IMR-90 (cell line): ENCODE measurements around the gene LPO.

ENCODE experiments used
- CEBPB ChIP-seq: IDR thresholded peaks from 2 replicates; pipeline ENCODE4 v1.6.1; 2012; ENCODE audit warnings: low read depth, low read length, improper control_type of control experiment
- CHD1 ChIP-seq: IDR thresholded peaks from 2 replicates; pipeline ENCODE4 v1.6.1; 2012; ENCODE audit warnings: low read depth, low read length, improper control_type of control experiment
- FOS ChIP-seq: fragments of 150-350 bp; IDR thresholded peaks from 2 replicates; pipeline ENCODE4 v1.6.1; 2016; ENCODE audit warnings: low read depth, low read length
- MAFK ChIP-seq: IDR thresholded peaks from 2 replicates; pipeline ENCODE4 v1.6.1; 2012; ENCODE audit warnings: low read depth, low read length, improper control_type of control experiment
- MXI1 ChIP-seq: IDR thresholded peaks from 2 replicates; pipeline ENCODE4 v1.6.1; 2012; ENCODE audit warnings: low read depth, mild to moderate bottlenecking, low read length, moderate library complexity, borderline replicate concordance
- POLR2A ChIP-seq: IDR thresholded peaks from 2 replicates; pipeline ENCODE4 v1.6.1; 2012; ENCODE audit warnings: mild to moderate bottlenecking, low read depth, low read length
- RAD21 ChIP-seq: IDR thresholded peaks from 2 replicates; pipeline ENCODE4 v1.6.1; 2012; ENCODE audit warnings: low read length, improper control_type of control experiment
- RCOR1 ChIP-seq: IDR thresholded peaks from 2 replicates; pipeline ENCODE4 v1.6.1; 2012; ENCODE audit warnings: mild to moderate bottlenecking, low read length, improper control_type of control experiment; ENCODE audit not compliant: insufficient replicate concordance
- RFX5 ChIP-seq: IDR thresholded peaks from 2 replicates; pipeline ENCODE4 v1.8.0; 2012; ENCODE audit warnings: low read depth, mild to moderate bottlenecking, low read length, moderate library complexity
- SMC3 ChIP-seq: fragments of 150-350 bp; IDR thresholded peaks from 2 replicates; pipeline ENCODE4 v1.6.1; 2016; ENCODE audit warnings: low read depth, mild to moderate bottlenecking, antibody characterized with exemption, low read length, moderate library complexity
- TF ChIP-seq, protein P1 (sequence below): conservative IDR thresholded peaks from 2 replicates; pipeline ENCODE4 v1.5.1; 2012; ENCODE audit warnings: mild to moderate bottlenecking, low read depth, low read length, improper control_type of control experiment
- TF ChIP-seq, protein P2 (sequence below): fragments of 150-350 bp; IDR thresholded peaks from 2 replicates; pipeline ENCODE4 v1.6.1; 2017; ENCODE audit warnings: mild to moderate bottlenecking, antibody characterized with exemption, low read length, low read depth
- TF ChIP-seq, protein P3 (sequence below): fragments of 150-350 bp; IDR thresholded peaks from 2 replicates; pipeline ENCODE4 v1.6.1; 2016; ENCODE audit warnings: low read depth, mild to moderate bottlenecking, low read length, moderate library complexity, borderline replicate concordance

DNA sequence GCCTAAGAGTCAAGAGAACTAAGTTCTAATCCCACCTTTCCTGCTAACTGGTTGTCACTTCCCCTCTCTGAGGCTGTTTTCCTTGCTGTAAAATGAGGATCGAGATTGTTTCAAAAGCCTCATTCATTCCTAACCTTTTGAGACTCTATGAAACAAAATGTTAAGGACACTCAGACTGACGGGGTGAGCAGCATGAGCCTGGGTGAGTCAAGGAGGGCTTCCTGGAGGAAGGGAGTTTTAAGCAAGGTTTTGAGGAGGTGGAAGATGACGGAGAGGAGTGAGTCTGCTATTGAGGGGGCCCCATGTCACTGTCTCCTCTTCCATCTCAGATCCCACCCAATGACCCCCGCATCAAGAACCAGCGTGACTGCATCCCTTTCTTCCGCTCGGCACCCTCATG is 41.8 kb upstream of the LPO start:
- TF ChIP-seq, protein P1, sequence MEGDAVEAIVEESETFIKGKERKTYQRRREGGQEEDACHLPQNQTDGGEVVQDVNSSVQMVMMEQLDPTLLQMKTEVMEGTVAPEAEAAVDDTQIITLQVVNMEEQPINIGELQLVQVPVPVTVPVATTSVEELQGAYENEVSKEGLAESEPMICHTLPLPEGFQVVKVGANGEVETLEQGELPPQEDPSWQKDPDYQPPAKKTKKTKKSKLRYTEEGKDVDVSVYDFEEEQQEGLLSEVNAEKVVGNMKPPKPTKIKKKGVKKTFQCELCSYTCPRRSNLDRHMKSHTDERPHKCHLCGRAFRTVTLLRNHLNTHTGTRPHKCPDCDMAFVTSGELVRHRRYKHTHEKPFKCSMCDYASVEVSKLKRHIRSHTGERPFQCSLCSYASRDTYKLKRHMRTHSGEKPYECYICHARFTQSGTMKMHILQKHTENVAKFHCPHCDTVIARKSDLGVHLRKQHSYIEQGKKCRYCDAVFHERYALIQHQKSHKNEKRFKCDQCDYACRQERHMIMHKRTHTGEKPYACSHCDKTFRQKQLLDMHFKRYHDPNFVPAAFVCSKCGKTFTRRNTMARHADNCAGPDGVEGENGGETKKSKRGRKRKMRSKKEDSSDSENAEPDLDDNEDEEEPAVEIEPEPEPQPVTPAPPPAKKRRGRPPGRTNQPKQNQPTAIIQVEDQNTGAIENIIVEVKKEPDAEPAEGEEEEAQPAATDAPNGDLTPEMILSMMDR = no peak
- no peak for TF ChIP-seq MXI1
- TF ChIP-seq SMC3 = no peak
- TF ChIP-seq FOS = no peak
- no peak for TF ChIP-seq POLR2A
- TF ChIP-seq CEBPB = no peak
- no peak for TF ChIP-seq RAD21
- TF ChIP-seq CHD1 = no peak
- TF ChIP-seq, protein P2, sequence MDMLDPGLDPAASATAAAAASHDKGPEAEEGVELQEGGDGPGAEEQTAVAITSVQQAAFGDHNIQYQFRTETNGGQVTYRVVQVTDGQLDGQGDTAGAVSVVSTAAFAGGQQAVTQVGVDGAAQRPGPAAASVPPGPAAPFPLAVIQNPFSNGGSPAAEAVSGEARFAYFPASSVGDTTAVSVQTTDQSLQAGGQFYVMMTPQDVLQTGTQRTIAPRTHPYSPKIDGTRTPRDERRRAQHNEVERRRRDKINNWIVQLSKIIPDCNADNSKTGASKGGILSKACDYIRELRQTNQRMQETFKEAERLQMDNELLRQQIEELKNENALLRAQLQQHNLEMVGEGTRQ = no peak
- TF ChIP-seq, protein P3, sequence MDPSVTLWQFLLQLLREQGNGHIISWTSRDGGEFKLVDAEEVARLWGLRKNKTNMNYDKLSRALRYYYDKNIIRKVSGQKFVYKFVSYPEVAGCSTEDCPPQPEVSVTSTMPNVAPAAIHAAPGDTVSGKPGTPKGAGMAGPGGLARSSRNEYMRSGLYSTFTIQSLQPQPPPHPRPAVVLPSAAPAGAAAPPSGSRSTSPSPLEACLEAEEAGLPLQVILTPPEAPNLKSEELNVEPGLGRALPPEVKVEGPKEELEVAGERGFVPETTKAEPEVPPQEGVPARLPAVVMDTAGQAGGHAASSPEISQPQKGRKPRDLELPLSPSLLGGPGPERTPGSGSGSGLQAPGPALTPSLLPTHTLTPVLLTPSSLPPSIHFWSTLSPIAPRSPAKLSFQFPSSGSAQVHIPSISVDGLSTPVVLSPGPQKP = no peak
- TF ChIP-seq MAFK = no peak
- no peak for TF ChIP-seq RFX5
- TF ChIP-seq RCOR1 = no peak
